ENCODE data around the gene GPR83.
"Not testable (repeated sequence)": the region's sequence is repeated elsewhere in the genome, so short reads cannot be mapped to it uniquely, and the experiment has no call there.

- TF ChIP-seq CTCF, POLR2A, EP300 (IDR thresholded peaks at IDR 0.05): not testable (repeated sequence)
These were observed 54.9 kb downstream of the GPR83 start for GRCh38 chr11:94346311-94346710.

Data from tibial nerve (tissue), 4 donors.